CD4-positive, alpha-beta T cell treated with Interferon alpha-2 for 1 hour (primary cell): ENCODE measurements around the gene EXOSC1.
"Not testable (repeated sequence)": the region's sequence is repeated elsewhere in the genome, so short reads cannot be mapped to it uniquely, and the experiment has no call there.

ENCODE experiments used
- DNase-seq, 2 donors: peaks; one replicate each; pipeline ENCODE4 v3.0.0-alpha.2; 2020 to 2022

Gene EXOSC1

DNA sequence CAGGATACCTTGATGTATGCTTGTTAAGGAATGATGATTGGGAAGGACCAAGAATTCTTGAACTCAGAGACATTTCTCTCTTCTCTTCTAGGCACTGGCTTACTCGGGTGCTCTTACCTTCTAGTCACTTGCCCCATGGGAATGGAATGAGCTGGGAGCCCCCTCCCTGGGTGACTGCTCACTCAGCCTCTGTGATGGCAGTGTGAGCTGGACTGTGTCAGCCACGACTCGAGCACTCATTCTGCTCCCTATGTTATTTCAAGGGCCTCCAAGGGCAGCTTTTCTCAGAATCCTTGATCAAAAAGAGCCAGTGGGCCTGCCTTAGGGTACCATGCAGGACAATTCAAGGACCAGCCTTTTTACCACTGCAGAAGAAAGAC is 10.9 kb upstream of the EXOSC1 start:
- DNase-seq = no peak

- DNase-seq = no peak
These were observed 10.4 kb upstream of the EXOSC1 start for GRCh38 chr10:97456034-97456685.

- no peak for DNase-seq
These were observed 8.7 kb upstream of the EXOSC1 start for GRCh38 chr10:97454330-97455036.

DNA sequence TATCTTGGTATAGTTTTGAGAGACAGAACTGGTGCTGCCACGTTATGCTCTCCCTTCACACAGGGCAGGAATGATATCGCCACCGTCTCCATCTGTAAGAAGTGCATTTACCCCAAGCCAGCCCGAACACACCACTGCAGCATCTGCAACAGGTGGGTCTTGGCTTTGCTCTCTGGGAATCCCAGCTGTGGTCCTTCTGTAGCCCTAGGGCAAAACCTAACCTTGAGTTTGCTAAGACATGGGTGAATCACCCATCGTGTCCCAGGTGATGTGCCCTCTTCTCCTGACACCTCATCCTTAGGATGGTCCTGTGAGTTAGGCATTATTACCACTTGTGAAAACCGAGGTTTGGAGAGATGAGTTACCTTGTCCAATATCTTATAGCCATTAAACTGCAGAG is 6.5 kb upstream of the EXOSC1 start:
- DNase-seq = no peak

GRCh38 chr10:97451605-97452004 is 5.8 kb upstream of the EXOSC1 start:
- DNase-seq = no peak

DNA sequence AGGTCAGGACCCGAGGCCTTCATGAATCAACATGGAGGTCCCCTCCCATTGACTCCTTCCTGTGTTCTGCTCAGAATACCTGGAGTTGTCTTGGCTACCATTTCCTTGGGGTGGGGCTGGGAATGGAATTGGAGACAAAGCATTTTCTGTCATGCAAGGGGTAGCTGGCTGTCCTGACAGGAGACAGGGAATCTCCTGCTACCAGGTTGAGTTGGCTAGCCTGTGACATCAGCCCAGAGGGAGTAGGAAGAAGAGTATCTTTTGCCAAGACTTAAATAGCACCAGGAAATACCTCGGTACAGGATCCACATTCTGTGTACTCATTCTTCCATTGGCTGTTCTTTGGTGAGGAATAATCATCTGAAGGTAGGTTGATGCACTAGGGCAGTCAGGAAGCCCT is 5.0 kb upstream of the EXOSC1 start:
- DNase-seq = no peak

GRCh38 chr10:97445357-97445721 is 467 bp downstream of the EXOSC1 start:
- no peak for DNase-seq

DNA sequence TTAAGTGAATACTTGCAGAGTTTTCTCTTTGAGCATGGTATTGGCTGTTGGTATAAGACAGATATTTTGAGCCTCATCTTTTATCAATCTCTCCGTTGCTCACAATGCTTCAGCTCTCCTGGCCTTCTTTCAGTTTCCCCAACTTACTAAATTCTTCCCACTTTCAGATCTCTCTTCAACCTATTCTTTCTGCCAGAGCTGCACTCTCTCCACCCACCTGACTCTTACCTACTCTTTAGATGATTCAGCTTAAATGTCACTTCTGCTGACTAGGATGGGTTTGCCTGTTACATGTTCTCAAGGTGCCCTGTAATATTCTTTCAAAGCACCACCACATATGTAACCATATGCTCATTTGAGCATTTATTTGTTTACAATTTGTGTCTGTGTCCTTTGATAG is 1.6 kb downstream of the EXOSC1 start:
- no peak for DNase-seq

DNA sequence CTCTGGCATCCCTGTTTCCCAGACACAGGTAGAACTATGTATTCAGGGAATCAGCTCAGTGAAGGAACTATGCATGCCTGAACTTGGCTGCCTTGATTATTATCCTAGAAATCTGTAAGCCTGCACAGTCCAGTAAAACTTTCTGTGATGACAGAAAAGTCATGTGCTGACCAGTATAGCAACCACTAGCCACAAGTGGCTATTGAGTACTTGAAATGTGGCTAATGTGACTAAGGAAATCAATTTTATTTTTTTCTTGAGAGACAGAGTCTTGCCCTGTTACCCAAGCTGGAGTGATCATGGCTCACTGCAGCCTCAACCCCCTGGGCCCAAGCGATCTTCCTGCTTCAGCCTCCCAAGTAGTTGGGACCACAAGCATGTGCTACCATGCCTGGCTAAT is 3.5 kb downstream of the EXOSC1 start:
- DNase-seq = no peak

DNA sequence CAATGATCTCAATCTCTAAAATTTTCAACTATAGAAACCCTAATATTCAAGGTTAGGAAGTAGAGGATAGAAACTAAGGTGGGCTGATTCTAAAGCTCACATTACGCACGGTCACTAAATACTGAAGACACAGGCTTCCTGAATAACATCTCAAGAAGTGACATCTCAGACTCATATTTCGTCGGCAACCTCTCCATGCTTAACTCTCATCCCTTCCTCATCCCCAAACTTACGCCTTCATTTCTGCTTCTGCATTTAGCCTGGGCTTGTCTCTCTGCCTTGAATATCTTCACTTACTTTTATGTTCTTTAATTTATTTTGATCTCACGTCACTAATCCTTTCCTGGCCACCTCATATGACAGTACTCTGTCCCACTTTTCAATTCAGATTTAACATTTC is 10.6 kb downstream of the EXOSC1 start:
- DNase-seq = no peak

DNA sequence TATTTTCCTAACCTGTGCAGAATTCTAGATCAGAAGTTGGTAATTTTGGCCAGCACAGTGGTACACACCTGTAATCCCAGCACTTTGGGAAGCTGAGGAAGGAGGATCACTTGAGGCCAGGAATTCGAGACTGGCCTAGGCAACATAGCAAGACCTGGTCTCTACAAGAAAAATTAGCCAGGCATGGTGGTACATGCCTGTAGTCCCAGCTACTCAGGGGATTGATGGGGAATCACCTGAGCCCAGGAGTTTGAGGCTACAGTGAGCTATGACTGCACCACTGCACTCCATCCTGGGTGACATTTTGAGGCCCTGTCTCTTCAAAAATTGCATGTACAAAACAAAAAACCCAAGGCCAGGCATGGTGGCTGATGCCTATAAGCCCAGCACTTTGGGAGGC is 11.2 kb downstream of the EXOSC1 start:
- no peak for DNase-seq

DNA sequence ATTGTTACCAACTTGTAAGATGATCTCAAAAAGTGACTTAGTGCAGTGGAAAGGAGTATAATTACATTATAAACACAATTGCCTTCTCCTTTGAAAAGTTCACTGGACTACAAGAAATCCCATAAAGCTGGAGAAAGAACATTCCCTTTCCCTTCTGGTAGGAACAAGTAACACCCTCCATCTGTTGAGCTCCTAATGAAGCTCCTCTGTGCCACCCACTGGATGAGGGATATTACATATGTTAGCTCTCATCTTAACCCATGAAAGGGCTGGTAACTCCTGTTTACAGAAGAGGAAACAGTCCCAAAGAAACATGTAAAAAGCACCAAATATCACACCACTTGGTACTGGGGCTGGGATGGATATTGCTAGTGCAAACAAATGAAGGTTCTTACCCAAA is 11.8 kb downstream of the EXOSC1 start:
- DNase-seq = no peak

DNA sequence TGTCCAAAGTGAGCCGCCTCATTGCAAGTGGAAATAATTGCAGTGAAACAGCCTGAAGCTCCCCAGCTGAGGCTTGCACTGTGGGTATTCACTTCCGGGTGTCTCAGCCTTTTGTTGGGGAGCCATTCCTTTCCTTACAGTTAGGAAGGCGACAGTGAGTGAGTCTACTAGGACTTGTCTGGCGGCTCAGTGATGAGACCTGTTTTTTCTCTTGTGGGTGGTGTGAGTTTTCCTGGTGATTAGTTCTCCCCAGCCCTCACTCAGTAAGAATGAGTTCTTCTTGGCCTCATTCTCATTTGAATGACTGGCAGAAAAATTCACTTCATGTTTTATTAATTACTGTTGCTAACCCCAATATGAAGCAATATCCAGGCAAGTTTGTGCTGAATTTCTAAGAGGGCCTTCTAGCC is 17.2 kb downstream of the EXOSC1 start:
- DNase-seq = peak in 1 of 2 donors; percentile 54

DNA sequence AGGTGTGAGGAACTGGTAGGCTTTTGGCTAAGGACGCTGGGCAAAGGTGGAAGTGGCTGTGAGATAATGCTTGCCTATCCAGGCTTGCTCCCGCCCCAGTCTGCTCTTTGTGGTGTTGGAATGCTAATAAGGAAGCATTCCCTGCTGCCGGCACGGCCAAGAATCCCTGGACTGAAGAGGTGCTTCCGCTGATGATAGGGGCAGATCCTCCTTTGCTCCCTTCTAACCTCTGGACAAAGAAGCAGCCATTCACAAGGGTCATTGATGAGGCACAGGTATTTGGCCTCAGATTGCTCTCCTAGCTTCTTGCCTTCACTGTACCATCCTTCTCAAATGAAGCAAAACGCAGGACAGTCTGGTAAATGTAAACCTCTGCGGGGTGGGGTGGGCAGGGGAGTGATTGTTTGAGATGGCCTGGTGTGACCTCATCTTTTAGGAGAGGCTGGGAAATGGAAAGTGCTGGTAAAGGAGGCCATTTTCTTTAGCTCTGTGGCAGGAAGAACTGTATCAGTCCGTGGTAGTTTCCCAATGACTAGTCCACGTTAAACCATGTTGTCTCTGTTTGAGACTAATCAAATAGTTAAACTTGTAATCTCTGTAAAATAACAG is 18.1 kb downstream of the EXOSC1 start:
- DNase-seq = peak in 1 of 2 donors; percentile 70

GRCh38 chr10:97426776-97427570 is 18.8 kb downstream of the EXOSC1 start:
- peak in 1 of 2 donors; percentile 35 for DNase-seq

DNA sequence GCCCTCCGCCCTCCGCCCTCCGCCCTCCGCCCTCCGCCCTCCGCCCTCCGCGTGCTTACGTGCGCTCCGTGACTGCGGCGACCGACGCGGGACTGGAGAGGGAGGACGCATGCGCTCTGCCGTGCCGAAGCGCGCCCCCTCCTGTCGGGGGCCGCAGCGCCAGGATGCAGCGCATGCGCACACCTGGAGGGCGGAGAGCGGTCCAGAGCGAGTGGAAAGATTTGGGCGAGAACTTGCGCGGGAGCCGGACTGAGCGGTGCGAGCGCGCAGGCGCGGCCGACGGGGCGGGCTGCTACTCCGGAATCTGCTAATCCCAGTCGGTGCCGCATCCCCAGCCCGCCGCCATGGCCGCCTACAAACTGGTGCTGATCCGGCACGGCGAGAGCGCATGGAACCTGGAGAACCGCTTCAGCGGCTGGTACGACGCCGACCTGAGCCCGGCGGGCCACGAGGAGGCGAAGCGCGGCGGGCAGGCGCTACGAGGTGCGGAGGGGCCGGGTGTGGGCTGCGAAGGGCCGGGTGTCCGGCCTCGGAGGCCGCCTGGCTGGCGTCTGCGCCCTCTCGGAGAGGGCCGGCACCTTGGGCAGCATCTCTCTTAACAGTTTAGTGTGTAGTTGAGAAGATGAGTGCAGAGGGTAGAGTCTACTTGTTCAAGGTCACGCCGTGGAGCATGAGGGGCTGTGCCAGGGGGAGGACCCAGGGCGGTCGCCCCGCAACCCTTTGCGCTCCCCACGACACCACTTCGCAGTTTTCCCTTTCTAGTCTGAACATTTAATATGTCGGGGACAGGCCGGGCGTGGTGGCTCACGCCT is 19.6 kb downstream of the EXOSC1 start, which contains the start of gene PGAM1:
TSS of gene PGAM1 (plus strand) at position 228 of the 812 bp plus-strand sequence. CDS start at position 345, 117 bp downstream.
- peak; percentile 96 to 98 for DNase-seq

GRCh38 chr10:97423757-97424098 is 22.1 kb downstream of the EXOSC1 start:
- DNase-seq = not testable (repeated sequence)

DNA sequence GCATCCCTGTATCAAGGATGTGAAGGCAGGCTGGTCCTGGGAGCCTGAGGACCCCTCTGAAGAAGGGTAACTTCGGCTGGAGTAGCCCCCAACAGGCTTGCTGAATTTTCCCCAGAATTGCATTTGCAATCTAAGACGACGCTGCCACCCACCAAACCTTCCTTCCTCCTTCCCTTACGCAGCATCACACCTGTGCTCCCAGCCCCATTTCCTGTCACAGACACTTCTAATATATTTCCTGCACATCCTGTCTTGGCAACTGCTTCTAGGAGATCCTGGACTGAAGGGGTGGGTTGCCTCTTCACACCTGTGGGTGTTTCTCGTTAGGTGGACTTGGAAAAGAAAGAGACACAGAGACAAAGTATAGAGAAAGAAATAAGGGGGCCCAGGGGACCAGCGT is 29.2 kb downstream of the EXOSC1 start:
- no peak for DNase-seq

GRCh38 chr10:97412891-97413304 is 32.9 kb downstream of the EXOSC1 start:
- DNase-seq = no peak

GRCh38 chr10:97411406-97411805 is 34.4 kb downstream of the EXOSC1 start:
- no peak for DNase-seq

- DNase-seq = no peak
These were observed 37.3 kb downstream of the EXOSC1 start for GRCh38 chr10:97408496-97408992.

- DNase-seq = no peak
These were observed 37.9 kb downstream of the EXOSC1 start for GRCh38 chr10:97407952-97408248.
